ENCODE results near the gene KIF27. TPM values are rescaled to one million over a fixed set of nuclear protein-coding genes. Genes with fewer than 3 reads are reported as not detected.
"Not testable (repeated sequence)": the region's sequence is repeated elsewhere in the genome, so short reads cannot be mapped to it uniquely, and the experiment has no call there.

The KIF27 gene
- total RNA-seq, 1 donor from 2014 or later: 2.7 TPM

- TF ChIP-seq CTCF (conservative IDR thresholded peaks at IDR 0.05; ENCODE audit: low read depth, low read length): no peak
- no peak for DNase-seq (ENCODE audit: low read depth)
- H3K4me3 ChIP-seq (ENCODE audit: low read depth, low read length): no peak overlapping the region
Observed at GRCh38 chr9:83962165-83962564, 40.9 kb upstream of the KIF27 start.

GRCh38 chr9:83960991-83961390 is 39.8 kb upstream of the KIF27 start:
- H3K4me3 ChIP-seq (ENCODE audit: low read depth, low read length): no peak overlapping the region
- no peak for TF ChIP-seq CTCF (conservative IDR thresholded peaks at IDR 0.05; ENCODE audit: low read depth, low read length)
- no peak for DNase-seq (ENCODE audit: low read depth)

- no peak overlapping the region for H3K4me3 ChIP-seq (ENCODE audit: low read depth, low read length)
- DNase-seq (ENCODE audit: low read depth): peak; percentile 81
- TF ChIP-seq CTCF (conservative IDR thresholded peaks at IDR 0.05; ENCODE audit: low read depth, low read length): no peak
Observed at GRCh38 chr9:83959061-83959460, 37.8 kb upstream of the KIF27 start.

GRCh38 chr9:83957248-83957513 is 35.9 kb upstream of the KIF27 start:
- no peak for TF ChIP-seq CTCF (conservative IDR thresholded peaks at IDR 0.05; ENCODE audit: low read depth, low read length)
- no peak for DNase-seq (ENCODE audit: low read depth)
- peak overlapping the region; percentile 69 for H3K4me3 ChIP-seq (ENCODE audit: low read depth, low read length)

- H3K4me3 ChIP-seq (ENCODE audit: low read depth, low read length): peak overlapping the region; percentile 69
- no peak for TF ChIP-seq CTCF (conservative IDR thresholded peaks at IDR 0.05; ENCODE audit: low read depth, low read length)
- DNase-seq (ENCODE audit: low read depth): no peak
Observed at GRCh38 chr9:83956436-83957247, 35.4 kb upstream of the KIF27 start.

- TF ChIP-seq CTCF (conservative IDR thresholded peaks at IDR 0.05; ENCODE audit: low read depth, low read length): no peak
- DNase-seq (ENCODE audit: low read depth): no peak
Observed at GRCh38 chr9:83956086-83956435, 34.8 kb upstream of the KIF27 start.

GRCh38 chr9:83948096-83948495 is 26.9 kb upstream of the KIF27 start:
- DNase-seq (ENCODE audit: low read depth); H3K4me3 ChIP-seq (ENCODE audit: low read depth, low read length): not testable (repeated sequence)

More at GRCh38 chr9:83956086-83956435, 34.8 kb upstream of the KIF27 start:
- H3K4me3 ChIP-seq (ENCODE audit: low read depth, low read length): peak overlapping the region; percentile 69
